A673 (cell line): ENCODE measurements around the gene KCNA2.

ENCODE experiments used
- EZH2 ChIP-seq: fragments of 200-600 bp; sonication (generic); IDR thresholded peaks from 2 replicates; pipeline ENCODE4 v1.6.1; 2017; ENCODE audit warnings: borderline replicate concordance, low read depth, mild to moderate bottlenecking, mixed read lengths, antibody characterized with exemption, low read length; ENCODE audit not compliant: poor library complexity, severe bottlenecking
- TF ChIP-seq, protein P1 (sequence below): fragments of 300-800, 200-600 bp; sonication (generic); conservative IDR thresholded peaks from 2 replicates; pipeline ENCODE4 v1.5.1; 2017; ENCODE audit warnings: low read depth, mild to moderate bottlenecking, antibody characterized with exemption, low read length, moderate library complexity, mixed read lengths

DNA sequence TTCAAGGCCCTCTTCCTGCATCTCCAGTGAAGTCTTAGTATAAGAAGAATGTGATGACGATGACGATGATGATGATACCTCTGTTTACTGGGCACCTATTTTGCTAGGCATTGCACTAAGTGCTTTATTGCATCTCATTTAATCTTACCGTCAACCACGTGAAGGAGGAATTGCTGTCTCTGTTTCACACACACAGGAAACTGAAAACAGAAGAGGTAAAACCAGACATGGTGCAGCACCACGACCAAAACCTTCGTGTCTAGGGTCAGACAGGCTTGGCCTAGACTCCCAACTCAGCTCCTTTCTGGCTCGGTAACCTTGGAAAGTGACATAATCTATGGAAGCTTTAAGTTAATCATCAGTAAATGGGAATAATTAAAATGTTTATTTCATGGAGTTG lies 20.7 kb upstream of the KCNA2 start:
- TF ChIP-seq, protein P1, sequence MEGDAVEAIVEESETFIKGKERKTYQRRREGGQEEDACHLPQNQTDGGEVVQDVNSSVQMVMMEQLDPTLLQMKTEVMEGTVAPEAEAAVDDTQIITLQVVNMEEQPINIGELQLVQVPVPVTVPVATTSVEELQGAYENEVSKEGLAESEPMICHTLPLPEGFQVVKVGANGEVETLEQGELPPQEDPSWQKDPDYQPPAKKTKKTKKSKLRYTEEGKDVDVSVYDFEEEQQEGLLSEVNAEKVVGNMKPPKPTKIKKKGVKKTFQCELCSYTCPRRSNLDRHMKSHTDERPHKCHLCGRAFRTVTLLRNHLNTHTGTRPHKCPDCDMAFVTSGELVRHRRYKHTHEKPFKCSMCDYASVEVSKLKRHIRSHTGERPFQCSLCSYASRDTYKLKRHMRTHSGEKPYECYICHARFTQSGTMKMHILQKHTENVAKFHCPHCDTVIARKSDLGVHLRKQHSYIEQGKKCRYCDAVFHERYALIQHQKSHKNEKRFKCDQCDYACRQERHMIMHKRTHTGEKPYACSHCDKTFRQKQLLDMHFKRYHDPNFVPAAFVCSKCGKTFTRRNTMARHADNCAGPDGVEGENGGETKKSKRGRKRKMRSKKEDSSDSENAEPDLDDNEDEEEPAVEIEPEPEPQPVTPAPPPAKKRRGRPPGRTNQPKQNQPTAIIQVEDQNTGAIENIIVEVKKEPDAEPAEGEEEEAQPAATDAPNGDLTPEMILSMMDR = no peak
- no peak for TF ChIP-seq EZH2
